Large intestine (tissue), 3 donors: ENCODE measurements around the gene SLC26A1. TPM values are rescaled to one million over a fixed set of nuclear protein-coding genes. Genes with fewer than 3 reads are reported as not detected.
"Not testable (repeated sequence)": the region's sequence is repeated elsewhere in the genome, so short reads cannot be mapped to it uniquely, and the experiment has no call there.

Experiments used
- DNase-seq, 2 donors: peaks; one replicate each; pipeline versions ENCODE4 v3.0.0 to v3.0.0-alpha.2; 2013
- H3K27ac ChIP-seq: one replicate; pipeline ENCODE4 v1.5.1; 2013; ENCODE audit warnings: low read length
- H3K27me3 ChIP-seq: 2 replicates; pipeline ENCODE4 v1.6.1; 2013; ENCODE audit warnings: low read length; ENCODE audit not compliant: control insufficient read depth, insufficient read depth
- H3K36me3 ChIP-seq: 2 replicates; pipeline ENCODE4 v1.6.1; 2013; ENCODE audit warnings: low read length; ENCODE audit not compliant: control insufficient read depth, insufficient read depth
- H3K4me1 ChIP-seq: one replicate; pipeline ENCODE4 v1.6.1; 2013; ENCODE audit warnings: low read length; ENCODE audit not compliant: control insufficient read depth, insufficient read depth
- H3K4me3 ChIP-seq: one replicate; pipeline ENCODE4 v1.5.1; 2013; ENCODE audit warnings: low read length
- H3K9me3 ChIP-seq: one replicate; pipeline ENCODE4 v1.6.1; 2013; ENCODE audit warnings: mild to moderate bottlenecking, low read depth, low read length, moderate library complexity; ENCODE audit not compliant: control insufficient read depth
- WGBS: methylation state at CpG from one replicate; pipeline ENCODE4 v1.1.5; 2013; ENCODE audit warnings: low lambda C conversion rate; ENCODE audit not compliant: insufficient coverage; 5-methylcytosine and 5-hydroxymethylcytosine counted together
- polyA plus RNA-seq: library from polyadenylated mRNA; unstranded; fragments of 120-200 nt; gene quantifications from one replicate; pipeline ENCODE4 v1.2.1, GENCODE V29; 2013

Gene SLC26A1
- polyA plus RNA-seq, 1 donor, result 10.1 TPM

DNA sequence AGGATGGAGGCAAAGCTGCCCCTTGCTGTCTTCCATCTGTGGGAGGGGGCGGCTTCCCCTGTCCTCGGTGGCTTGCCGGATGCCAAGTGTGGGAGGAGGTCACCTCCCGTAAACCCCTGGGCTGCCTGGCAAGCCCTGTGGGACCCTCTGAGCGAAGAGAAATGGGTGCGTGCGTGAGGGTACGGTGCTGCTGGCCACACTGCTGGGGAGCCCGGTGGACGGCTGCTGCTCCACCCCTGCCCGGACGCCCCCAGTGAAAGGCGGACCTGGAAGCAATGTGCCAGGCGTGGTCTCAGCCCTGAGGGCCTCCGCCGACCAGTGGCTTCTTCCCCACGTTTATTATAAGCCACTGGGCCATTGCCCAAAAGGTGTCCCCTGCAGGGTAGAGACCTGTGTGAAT lies 10.9 kb downstream of the SLC26A1 start:
- peaks cover 23% of the 10 kb centered on the region for H3K4me1 ChIP-seq
- H3K27me3 ChIP-seq, result no peaks in the 10 kb centered on the region
- no peaks in the 10 kb centered on the region for H3K36me3 ChIP-seq
- no peak overlapping the region for H3K4me3 ChIP-seq
- H3K27ac ChIP-seq, result no peak overlapping the region
- H3K9me3 ChIP-seq, result no peaks in the 10 kb centered on the region
- DNase-seq, result no peak
- no CpG with 5 or more reads among the region's 17 CpGs for WGBS

- H3K27me3 ChIP-seq, result no peaks in the 10 kb centered on the region
- H3K9me3 ChIP-seq, result peaks cover 14% of the 10 kb centered on the region
- DNase-seq, result no peak
- no peak overlapping the region for H3K27ac ChIP-seq
- WGBS, result 70% methylated on average over 2 of the region's 20 CpGs
- H3K4me1 ChIP-seq, result no peaks in the 10 kb centered on the region
- H3K36me3 ChIP-seq, result no peaks in the 10 kb centered on the region
- H3K4me3 ChIP-seq, result no peak overlapping the region
Observed at GRCh38 chr4:978957-979701, 14.1 kb downstream of the SLC26A1 start.

- peaks cover 15% of the 10 kb centered on the region for H3K4me1 ChIP-seq
- peaks cover 18% of the 10 kb centered on the region for H3K9me3 ChIP-seq
- no CpG with 5 or more reads among the region's 25 CpGs for WGBS
Observed at GRCh38 chr4:976016-976415, 17.2 kb downstream of the SLC26A1 start.

GRCh38 chr4:974668-975067 lies 18.5 kb downstream of the SLC26A1 start:
- Histone ChIP-seq H3K27me3 (no peaks in the 10 kb centered on the region), H3K36me3 (no peaks in the 10 kb centered on the region), H3K27ac (no peak overlapping the region), H3K9me3 (peaks cover 18% of the 10 kb centered on the region), H3K4me3 (no peak overlapping the region), H3K4me1 (peaks cover 24% of the 10 kb centered on the region)
- no CpG with 5 or more reads among the region's 9 CpGs for WGBS
- no peak for DNase-seq

More at GRCh38 chr4:976016-976415, 17.2 kb downstream of the SLC26A1 start:
- not testable (repeated sequence) for H3K36me3 ChIP-seq, DNase-seq, H3K27me3 ChIP-seq, H3K4me3 ChIP-seq, H3K27ac ChIP-seq

DNA sequence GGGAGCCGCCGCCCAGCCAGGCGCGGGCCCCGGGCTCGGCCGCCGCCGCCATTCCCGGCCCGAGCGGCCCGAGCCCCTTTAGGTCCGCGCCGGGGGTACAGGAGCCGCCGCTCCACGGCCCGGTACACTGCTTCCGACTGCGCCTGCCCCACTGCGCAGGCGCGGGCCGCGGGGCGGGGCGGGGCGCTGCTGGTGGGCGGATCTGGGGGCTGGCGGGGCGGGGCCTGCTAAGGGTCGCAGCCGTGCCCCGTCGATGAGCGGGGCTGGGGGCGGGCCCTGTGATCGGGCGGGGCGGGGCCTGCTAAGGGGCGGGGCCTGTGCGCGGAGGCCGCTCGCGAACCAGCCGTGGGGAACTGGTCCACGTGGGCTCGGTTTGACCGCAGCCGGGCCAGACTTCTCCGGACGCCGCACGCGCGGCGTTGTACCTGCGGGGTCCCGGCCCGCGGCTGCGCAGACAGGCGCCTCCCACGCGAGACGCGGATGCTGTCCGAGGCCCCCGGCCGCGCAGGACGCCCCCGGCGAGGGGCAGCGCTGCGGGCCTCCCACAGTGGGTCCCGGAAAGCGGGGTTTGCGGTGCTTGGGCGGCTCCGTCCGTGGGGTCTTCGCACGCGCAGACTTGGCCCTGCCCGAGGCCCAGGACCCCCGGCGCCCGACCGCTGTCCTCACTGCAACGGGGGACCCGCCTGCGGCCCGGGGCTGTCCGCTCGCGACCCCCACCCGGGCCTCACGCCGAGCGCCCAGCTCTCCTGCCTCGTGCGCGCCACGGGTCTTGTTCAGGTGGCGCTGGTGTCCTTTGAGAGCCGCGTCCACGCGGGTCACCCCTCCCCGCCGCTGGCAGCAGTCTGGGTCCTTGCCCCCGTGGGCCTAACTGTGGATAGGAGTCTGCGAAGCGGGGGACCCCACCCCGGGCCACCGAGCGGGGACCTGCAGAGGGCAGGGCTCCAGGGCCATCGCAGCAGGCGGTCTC lies 19.5 kb downstream of the SLC26A1 start, which contains the start of gene DGKQ:
DGKQ (minus strand) TSS at position 139 of the 967 bp plus-strand sequence; CDS start at position 52, 87 bp downstream.
- WGBS, result no CpG with 5 or more reads among the region's 123 CpGs
- Histone ChIP-seq H3K27me3 (peaks cover 1% of the 10 kb centered on the region), H3K36me3 (no peaks in the 10 kb centered on the region), H3K27ac (peak within 1 kb of the TSS; percentile 89), H3K9me3 (peaks cover 18% of the 10 kb centered on the region), H3K4me3 (peak within 1 kb of the TSS; percentile 58), H3K4me1 (peaks cover 30% of the 10 kb centered on the region)
- DNase-seq, result peak; percentile 65 to 69

DNA sequence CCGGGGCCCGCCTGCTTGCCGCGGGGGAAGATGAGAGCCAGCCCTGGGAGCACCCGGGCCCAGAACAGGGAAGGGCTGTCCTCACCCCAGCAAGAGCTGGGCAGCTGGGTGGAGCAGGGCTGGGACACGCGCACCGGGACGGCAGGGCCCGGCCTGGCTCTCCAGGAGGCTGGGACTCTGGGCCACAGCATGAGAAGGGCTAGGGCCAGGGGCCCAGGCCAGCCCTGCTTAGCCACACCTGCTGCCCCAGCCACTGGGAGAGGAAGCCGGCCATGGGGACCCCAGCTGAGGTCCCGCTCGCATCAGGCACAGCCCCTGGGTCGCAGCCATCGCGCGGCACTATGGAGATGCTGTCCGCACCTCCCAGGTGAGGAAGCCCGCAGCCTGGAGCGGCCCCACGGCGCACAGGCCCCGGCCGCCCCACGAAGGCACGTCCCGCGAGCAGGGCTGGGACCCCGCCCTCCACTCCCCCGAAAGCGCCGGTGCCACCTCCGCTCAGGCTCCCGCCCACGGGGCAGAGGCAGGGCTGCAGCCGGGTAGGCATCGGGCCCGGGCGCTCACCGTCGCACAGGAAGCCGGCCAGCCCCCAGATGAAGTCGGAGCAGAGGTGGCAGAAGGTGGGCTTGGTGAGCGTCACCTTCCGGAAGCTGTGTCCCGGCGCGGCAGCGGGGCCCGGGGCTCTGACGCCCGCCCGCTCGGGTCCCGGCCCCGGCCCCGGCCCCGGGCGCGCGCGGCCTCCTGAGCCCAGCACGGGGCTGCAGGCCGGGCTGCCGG lies 20.4 kb downstream of the SLC26A1 start:
- WGBS, result no CpG with 5 or more reads among the region's 65 CpGs
- Histone ChIP-seq H3K27me3 (peaks cover 9% of the 10 kb centered on the region), H3K4me3 (peak overlapping the region; percentile 58), H3K9me3 (peaks cover 18% of the 10 kb centered on the region), H3K27ac (peak overlapping the region; percentile 89), H3K36me3 (no peaks in the 10 kb centered on the region), H3K4me1 (peaks cover 35% of the 10 kb centered on the region)
- DNase-seq, result peak in 1 of 2 donors; percentile 55

- peak overlapping the region; percentile 58 for H3K4me3 ChIP-seq
- WGBS, result no CpG with 5 or more reads among the region's 24 CpGs
- H3K27me3 ChIP-seq, result peaks cover 16% of the 10 kb centered on the region
- peaks cover 18% of the 10 kb centered on the region for H3K9me3 ChIP-seq
- H3K4me1 ChIP-seq, result peaks cover 35% of the 10 kb centered on the region
- H3K27ac ChIP-seq, result peak overlapping the region; percentile 89
- peaks cover 2% of the 10 kb centered on the region for H3K36me3 ChIP-seq
- peak; percentile 91 to 95 for DNase-seq
Observed at GRCh38 chr4:971666-972500, 21.3 kb downstream of the SLC26A1 start.

GRCh38 chr4:970854-971520 lies 22.2 kb downstream of the SLC26A1 start:
- peaks cover 21% of the 10 kb centered on the region for H3K9me3 ChIP-seq
- peaks cover 11% of the 10 kb centered on the region for H3K36me3 ChIP-seq
- H3K27me3 ChIP-seq, result peaks cover 16% of the 10 kb centered on the region
- peak in 1 of 2 donors; percentile 73 for DNase-seq
- H3K27ac ChIP-seq, result peak overlapping the region; percentile 89
- no CpG with 5 or more reads among the region's 17 CpGs for WGBS
- peak overlapping the region; percentile 37 for H3K4me3 ChIP-seq
- H3K4me1 ChIP-seq, result peaks cover 35% of the 10 kb centered on the region
